Caco-2 (cell line): ENCODE data around the gene TEX22. TPM values are rescaled to one million over a fixed set of nuclear protein-coding genes. Genes with fewer than 3 reads are reported as not detected.

Experiments used
- BruUV-seq: library from RNA; stranded (reverse); fragments of 400-500 nt; replicated peaks from 2 replicates; lab custom pipeline; 2021; lab: Mats Ljungman, UMichigan
- CTCF ChIA-PET: fragments of 300-600 bp; sonication (Branson Sonifier 250); formaldehyde crosslinking; loops from one replicate; lab custom pipeline; 2022; ENCODE audit warnings: antibody characterized with exemption; lab: Charles Lee
- POLR2A ChIA-PET: fragments of 300-600 bp; sonication (Branson Sonifier 250); formaldehyde crosslinking; loops from one replicate; lab custom pipeline; 2022; ENCODE audit warnings: antibody characterized with exemption; lab: Charles Lee
- DNase-seq, 2 experiments: peaks; one replicate each; pipeline versions ENCODE4 v3.0.0 to v3.0.0-alpha.2; 2020 to 2022
- H3K27me3 ChIP-seq: replicated peaks from 2 replicates; pipeline ENCODE4 v1.6.0; 2011; ENCODE audit warnings: low read length; ENCODE audit not compliant: control insufficient read depth, insufficient read depth
- H3K36me3 ChIP-seq: 2 replicates; pipeline ENCODE4 v1.5.1; 2011; ENCODE audit warnings: low read length; ENCODE audit not compliant: control insufficient read depth, insufficient read depth
- H3K4me1 ChIP-seq: fragments of 250-450 bp; sonication (Bioruptor Pico); 2 replicates; pipeline ENCODE4 v1.5.1; 2020; ENCODE audit warnings: mild to moderate bottlenecking
- H3K4me3 ChIP-seq: 2 replicates; pipeline ENCODE4 v1.5.1; 2011; ENCODE audit warnings: low read depth, mild to moderate bottlenecking, control low read depth, low read length
- H3K9me3 ChIP-seq: fragments of 250-450 bp; sonication (Bioruptor Pico); 2 replicates; pipeline ENCODE4 v1.5.1; 2020; ENCODE audit warnings: mild to moderate bottlenecking, moderate library complexity
- H3K27ac Mint-ChIP-seq: one replicate; pipeline ENCODE4 v1.8.0; 2022; ENCODE audit warnings: mixed read lengths; ENCODE audit not compliant: unreplicated experiment
- H3K27me3 Mint-ChIP-seq: one replicate; pipeline ENCODE4 v1.8.0; 2022; ENCODE audit warnings: mixed read lengths; ENCODE audit not compliant: insufficient read depth, unreplicated experiment
- H3K36me3 Mint-ChIP-seq: one replicate; pipeline ENCODE4 v1.8.0; 2022; ENCODE audit warnings: mild to moderate bottlenecking, mixed read lengths; ENCODE audit not compliant: insufficient read depth, unreplicated experiment
- H3K4me1 Mint-ChIP-seq: one replicate; pipeline ENCODE4 v1.8.0; 2022; ENCODE audit warnings: low read depth, mixed read lengths; ENCODE audit not compliant: unreplicated experiment
- H3K4me3 Mint-ChIP-seq: one replicate; pipeline ENCODE4 v1.8.0; 2022; ENCODE audit warnings: mild to moderate bottlenecking, moderate library complexity, mixed read lengths; ENCODE audit not compliant: unreplicated experiment
- H3K9me3 Mint-ChIP-seq: one replicate; pipeline ENCODE4 v1.8.0; 2022; ENCODE audit warnings: mixed read lengths; ENCODE audit not compliant: unreplicated experiment
- CTCF ChIP-seq, 2 experiments: fragments of 200-600 bp in 1 of 2; IDR thresholded peaks; 1 replicate in 1 of 2; 2 replicates in 1 of 2; pipeline versions ENCODE4 v1.5.1 to v1.8.0; 2011 to 2022; ENCODE audit warnings: antibody characterized with exemption in 1 of 2, control low read depth in 1 of 2, inconsistent platforms in 1 of 2, low read depth in 1 of 2, low read length in 1 of 2, mild to moderate bottlenecking in 1 of 2, moderate library complexity in 1 of 2; ENCODE audit not compliant: insufficient read depth in 1 of 2, severe bottlenecking in 1 of 2, unreplicated experiment in 1 of 2
- intact Hi-C: fragments of 100-400 bp; cut with micrococcal nuclease; formaldehyde crosslinking; loops from one replicate; pipeline ENCODE4 v1.10.0; 2022; ENCODE audit not compliant: unreplicated experiment
- total RNA-seq: library from RNA; stranded (reverse); gene quantifications from 2 replicates; pipeline ENCODE4 v1.2.3, GENCODE V29; 2022

The TEX22 gene
- total RNA-seq, 1 experiment from 2014 or later: 0.86 TPM

- Mint-ChIP-seq H3K27me3 (no peaks in the 10 kb centered on the region), H3K27ac (no peak overlapping the region), H3K36me3 (peaks cover 44% of the 10 kb centered on the region)
These were observed 24.6 kb downstream of the TEX22 start for GRCh38 chr14:105422695-105423487.

GRCh38 chr14:105423488-105424195, 25.3 kb downstream of the TEX22 start:
- intact Hi-C loops: no loop called here
- TF ChIP-seq CTCF (IDR thresholded peaks at IDR 0.05; ENCODE audit: insufficient read depth in 1 of 2, low read depth in 1 of 2, low read length in 1 of 2, severe bottlenecking in 1 of 2, unreplicated experiment in 1 of 2): no peak
- Histone ChIP-seq H3K9me3 (no peaks in the 10 kb centered on the region), H3K36me3 (peaks cover 2% of the 10 kb centered on the region), H3K4me3 (no peak overlapping the region), H3K4me1 (peaks cover 14% of the 10 kb centered on the region), H3K27me3 (no peaks in the 10 kb centered on the region)
- no peak overlapping the region for H3K4me3 Mint-ChIP-seq
- H3K27ac Mint-ChIP-seq: no peak overlapping the region
- BruUV-seq: no TSS peak
- H3K36me3 Mint-ChIP-seq: peaks cover 49% of the 10 kb centered on the region
- H3K4me1 Mint-ChIP-seq: peaks cover 5% of the 10 kb centered on the region
- DNase-seq: no peak
- CTCF ChIA-PET: no interaction called here
- POLR2A ChIA-PET: no interaction called here
- no peaks in the 10 kb centered on the region for H3K27me3 Mint-ChIP-seq
- H3K9me3 Mint-ChIP-seq: no peaks in the 10 kb centered on the region

More at GRCh38 chr14:105422695-105423487, 24.6 kb downstream of the TEX22 start:
- Histone ChIP-seq H3K27me3 (no peaks in the 10 kb centered on the region), H3K4me1 (peaks cover 20% of the 10 kb centered on the region), H3K4me3 (no peak overlapping the region), H3K36me3 (peaks cover 2% of the 10 kb centered on the region), H3K9me3 (no peaks in the 10 kb centered on the region)
- no peak for DNase-seq
- TF ChIP-seq CTCF (IDR thresholded peaks at IDR 0.05; ENCODE audit: insufficient read depth in 1 of 2, low read depth in 1 of 2, low read length in 1 of 2, severe bottlenecking in 1 of 2, unreplicated experiment in 1 of 2): no peak
- H3K9me3 Mint-ChIP-seq: no peaks in the 10 kb centered on the region
- H3K4me1 Mint-ChIP-seq: peaks cover 10% of the 10 kb centered on the region
- CTCF ChIA-PET: no interaction called here
- POLR2A ChIA-PET: no interaction called here
- H3K4me3 Mint-ChIP-seq: no peak overlapping the region
- no TSS peak for BruUV-seq
- intact Hi-C loops: no loop called here

DNA sequence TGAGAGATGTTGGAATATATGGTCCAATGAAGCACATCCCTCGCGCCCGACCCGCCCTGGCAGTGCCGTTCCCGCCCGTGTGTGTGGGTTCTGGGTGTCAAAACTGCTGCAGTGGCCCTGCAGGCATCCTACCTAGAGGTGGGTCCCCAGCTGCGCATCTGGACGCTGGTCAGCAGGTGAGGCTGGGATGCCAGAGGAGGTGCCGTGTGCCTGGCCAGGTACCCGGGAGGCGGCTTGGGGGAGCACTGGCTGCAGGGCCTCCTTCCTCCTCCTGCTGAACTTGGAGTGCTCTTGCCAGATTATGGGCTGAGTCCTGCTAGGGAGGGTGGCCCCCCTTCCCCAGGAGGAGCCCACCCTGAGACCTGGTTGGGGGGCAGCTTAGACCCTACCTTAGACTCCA, 26.5 kb downstream of the TEX22 start:
- Histone ChIP-seq H3K36me3 (peaks cover 2% of the 10 kb centered on the region), H3K27me3 (no peaks in the 10 kb centered on the region), H3K4me3 (no peak overlapping the region), H3K9me3 (no peaks in the 10 kb centered on the region), H3K4me1 (0 out of 2 replicates have a peak, but pooled peaks cover 7% of the 10 kb centered on the region)
- POLR2A ChIA-PET: no interaction called here
- TF ChIP-seq CTCF (IDR thresholded peaks at IDR 0.05; ENCODE audit: insufficient read depth in 1 of 2, low read depth in 1 of 2, low read length in 1 of 2, severe bottlenecking in 1 of 2, unreplicated experiment in 1 of 2): no peak
- no peaks in the 10 kb centered on the region for H3K9me3 Mint-ChIP-seq
- H3K27me3 Mint-ChIP-seq: no peaks in the 10 kb centered on the region
- CTCF ChIA-PET: no interaction called here
- H3K4me1 Mint-ChIP-seq: no peaks in the 10 kb centered on the region
- no peak overlapping the region for H3K27ac Mint-ChIP-seq
- intact Hi-C loops: no loop called here
- no peak overlapping the region for H3K4me3 Mint-ChIP-seq
- H3K36me3 Mint-ChIP-seq: peaks cover 57% of the 10 kb centered on the region
- BruUV-seq: no TSS peak
- DNase-seq: no peak
